8988T (cell line): Measurements from ENCODE around the gene SOCS6.

Experiments used
- DNase-seq: peaks from one replicate; pipeline ENCODE4 v3.0.0; 2011

Gene SOCS6

GRCh38 chr18:70289351-70290312, 787 bp downstream of the SOCS6 start:
- DNase-seq: peak; percentile 30

- DNase-seq: no peak
Measured at GRCh38 chr18:70290482-70291294, 1.8 kb downstream of the SOCS6 start.

GRCh38 chr18:70291295-70291574, 2.4 kb downstream of the SOCS6 start:
- DNase-seq: no peak

GRCh38 chr18:70292628-70293027, 3.8 kb downstream of the SOCS6 start:
- no peak for DNase-seq

GRCh38 chr18:70293166-70293565, 4.3 kb downstream of the SOCS6 start:
- DNase-seq: no peak

- DNase-seq: no peak
Measured at GRCh38 chr18:70294471-70295191, 5.8 kb downstream of the SOCS6 start.

- no peak for DNase-seq
Measured at GRCh38 chr18:70295192-70296188, 6.6 kb downstream of the SOCS6 start.

GRCh38 chr18:70296289-70296688, 7.4 kb downstream of the SOCS6 start:
- DNase-seq: no peak

GRCh38 chr18:70296781-70297180, 7.9 kb downstream of the SOCS6 start:
- no peak for DNase-seq

GRCh38 chr18:70299393-70299792, 10.5 kb downstream of the SOCS6 start:
- DNase-seq: no peak

GRCh38 chr18:70301667-70302066, 12.8 kb downstream of the SOCS6 start:
- DNase-seq: no peak

GRCh38 chr18:70308555-70309294, 19.9 kb downstream of the SOCS6 start:
- no peak for DNase-seq

- DNase-seq: no peak
Measured at GRCh38 chr18:70310560-70311320, 21.9 kb downstream of the SOCS6 start.

- no peak for DNase-seq
Measured at GRCh38 chr18:70311726-70312125, 22.9 kb downstream of the SOCS6 start.

GRCh38 chr18:70313640-70314039, 24.8 kb downstream of the SOCS6 start:
- no peak for DNase-seq

- no peak for DNase-seq
Measured at GRCh38 chr18:70314151-70314782, 25.4 kb downstream of the SOCS6 start.

- no peak for DNase-seq
Measured at GRCh38 chr18:70319187-70319586, 30.3 kb downstream of the SOCS6 start.

GRCh38 chr18:70321616-70322015, 32.8 kb downstream of the SOCS6 start:
- no peak for DNase-seq

- DNase-seq: no peak
Measured at GRCh38 chr18:70322385-70322784, 33.5 kb downstream of the SOCS6 start.

GRCh38 chr18:70322928-70323327, 34.1 kb downstream of the SOCS6 start:
- no peak for DNase-seq
